Measurements from ENCODE around the gene GLCCI1.
"Not testable (repeated sequence)": the region's sequence is repeated elsewhere in the genome, so short reads cannot be mapped to it uniquely, and the experiment has no call there.

The GLCCI1 gene

GRCh38 chr7:8094164-8095140, 125.9 kb downstream of the GLCCI1 start:
- no peak for DNase-seq (ENCODE audit: low read depth)

- not testable (repeated sequence) for DNase-seq (ENCODE audit: low read depth)
These were observed 132.7 kb downstream of the GLCCI1 start for GRCh38 chr7:8101292-8101691.

GRCh38 chr7:8103282-8103681, 134.7 kb downstream of the GLCCI1 start:
- no peak for DNase-seq (ENCODE audit: low read depth)

- DNase-seq (ENCODE audit: low read depth), result no peak
These were observed 137.0 kb downstream of the GLCCI1 start for GRCh38 chr7:8105449-8106095.

- DNase-seq (ENCODE audit: low read depth), result no peak
These were observed 140.8 kb downstream of the GLCCI1 start for GRCh38 chr7:8109196-8110022.

- no peak for DNase-seq (ENCODE audit: low read depth)
These were observed 142.8 kb downstream of the GLCCI1 start for GRCh38 chr7:8111282-8111960.

GRCh38 chr7:8112685-8113084, 144.1 kb downstream of the GLCCI1 start:
- no peak for DNase-seq (ENCODE audit: low read depth)

- DNase-seq (ENCODE audit: low read depth), result no peak
These were observed 144.6 kb downstream of the GLCCI1 start for GRCh38 chr7:8113184-8113583.

- DNase-seq (ENCODE audit: low read depth), result no peak
These were observed 145.6 kb downstream of the GLCCI1 start for GRCh38 chr7:8114175-8114574.

GRCh38 chr7:8115547-8116402, 147.2 kb downstream of the GLCCI1 start:
- no peak for DNase-seq (ENCODE audit: low read depth)

- no peak for DNase-seq (ENCODE audit: low read depth)
These were observed 148.6 kb downstream of the GLCCI1 start for GRCh38 chr7:8117195-8117594.

GRCh38 chr7:8119262-8119661, 150.7 kb downstream of the GLCCI1 start:
- no peak for DNase-seq (ENCODE audit: low read depth)

GRCh38 chr7:8120390-8121058, 151.9 kb downstream of the GLCCI1 start:
- DNase-seq (ENCODE audit: low read depth), result no peak

- DNase-seq (ENCODE audit: low read depth), result no peak
These were observed 152.6 kb downstream of the GLCCI1 start for GRCh38 chr7:8121243-8121642.

- DNase-seq (ENCODE audit: low read depth), result peak; percentile 66
These were observed 157.3 kb downstream of the GLCCI1 start for GRCh38 chr7:8125680-8126444.

- no peak for DNase-seq (ENCODE audit: low read depth)
These were observed 158.1 kb downstream of the GLCCI1 start for GRCh38 chr7:8126601-8127167.

- no peak for DNase-seq (ENCODE audit: low read depth)
These were observed 160.1 kb downstream of the GLCCI1 start for GRCh38 chr7:8128449-8129317.

- no peak for DNase-seq (ENCODE audit: low read depth)
These were observed 160.7 kb downstream of the GLCCI1 start for GRCh38 chr7:8129318-8129659.

Data from activated T-helper 1 cell treated with Interleukin-2 at 50 U/mL for 16 hours (primary cell).